ENCODE data around the gene DNAH2.
A peak's percentile ranks its signal among the peaks of the same experiment; 100 is the strongest.

DNAH2 gene

GRCh38 chr17:7854851-7855659 lies 137.5 kb downstream of the DNAH2 start, which contains the start of gene TMEM88:
Gene TMEM88 (plus strand): TSS chr17:7855066. CDS start chr17:7855075, 9 bp downstream.
- Histone ChIP-seq H3K4me3 (ENCODE audit: low read length) (peak within 1 kb of the TSS; percentile 90), H3K36me3 (replicated peaks; ENCODE audit: low read depth, low read length) (peaks cover 31% of the 10 kb centered on the region), H3K4me1 (ENCODE audit: low read length) (peaks cover 31% of the 10 kb centered on the region), H3K79me2 (ENCODE audit: low read length) (peaks cover 20% of the 10 kb centered on the region), H3K4me2 (ENCODE audit: low read length) (peak within 1 kb of the TSS; percentile 96), H3K27me3 (ENCODE audit: low read depth, low read length) (no peaks in the 10 kb centered on the region), H3K9me3 (ENCODE audit: insufficient read depth, low read length) (no peaks in the 10 kb centered on the region), H2AFZ (ENCODE audit: low read depth, low read length) (no peak within 1 kb of the TSS), H3K27ac (ENCODE audit: low read length) (no peak within 1 kb of the TSS), H4K20me1 (ENCODE audit: insufficient read depth, low read length) (peaks cover 15% of the 10 kb centered on the region), H3K9ac (ENCODE audit: low read length) (no peak within 1 kb of the TSS)
- no peak for TF ChIP-seq EZH2phosphoT487 (IDR thresholded peaks at IDR 0.05; ENCODE audit: low read depth)
- no peak for TF ChIP-seq CTCF (IDR thresholded peaks at IDR 0.05; ENCODE audit: low read depth, low read length)

- Histone ChIP-seq H2AFZ (ENCODE audit: low read depth, low read length) (no peak overlapping the region), H3K4me1 (ENCODE audit: low read length) (peaks cover 28% of the 10 kb centered on the region), H3K79me2 (ENCODE audit: low read length) (peaks cover 20% of the 10 kb centered on the region), H3K36me3 (replicated peaks; ENCODE audit: low read depth, low read length) (peaks cover 30% of the 10 kb centered on the region), H3K9me3 (ENCODE audit: insufficient read depth, low read length) (no peaks in the 10 kb centered on the region), H3K27me3 (ENCODE audit: low read depth, low read length) (no peaks in the 10 kb centered on the region), H3K4me3 (ENCODE audit: low read length) (peak overlapping the region; percentile 90), H3K4me2 (ENCODE audit: low read length) (peak overlapping the region; percentile 96), H3K27ac (ENCODE audit: low read length) (no peak overlapping the region), H3K9ac (ENCODE audit: low read length) (no peak overlapping the region), H4K20me1 (ENCODE audit: insufficient read depth, low read length) (peaks cover 14% of the 10 kb centered on the region; the same call in 1 of the 2 replicates)
- TF ChIP-seq EZH2phosphoT487 (IDR thresholded peaks at IDR 0.05; ENCODE audit: low read depth) = no peak
- no peak for TF ChIP-seq CTCF (IDR thresholded peaks at IDR 0.05; ENCODE audit: low read depth, low read length)
These were observed 138.1 kb downstream of the DNAH2 start for GRCh38 chr17:7855660-7856010.

GRCh38 chr17:7856011-7856810 lies 138.7 kb downstream of the DNAH2 start:
- Histone ChIP-seq H3K4me3 (ENCODE audit: low read length) (peak overlapping the region; percentile 90), H3K27ac (ENCODE audit: low read length) (peak overlapping the region; percentile 92), H3K9me3 (ENCODE audit: insufficient read depth, low read length) (no peaks in the 10 kb centered on the region), H3K27me3 (ENCODE audit: low read depth, low read length) (no peaks in the 10 kb centered on the region), H3K79me2 (ENCODE audit: low read length) (peaks cover 20% of the 10 kb centered on the region), H3K4me1 (ENCODE audit: low read length) (peaks cover 23% of the 10 kb centered on the region), H2AFZ (ENCODE audit: low read depth, low read length) (no peak overlapping the region), H3K36me3 (replicated peaks; ENCODE audit: low read depth, low read length) (peaks cover 25% of the 10 kb centered on the region), H3K4me2 (ENCODE audit: low read length) (peak overlapping the region; percentile 96), H4K20me1 (ENCODE audit: insufficient read depth, low read length) (peaks cover 9% of the 10 kb centered on the region; the same call in 1 of the 2 replicates), H3K9ac (ENCODE audit: low read length) (peak overlapping the region; percentile 90)
- TF ChIP-seq CTCF (IDR thresholded peaks at IDR 0.05; ENCODE audit: low read depth, low read length) (no peak), EZH2phosphoT487 (IDR thresholded peaks at IDR 0.05; ENCODE audit: low read depth) (no peak)

All from OCI-LY3 (cell line).